ENCODE results near the gene DGKH. TPM values are rescaled to one million over a fixed set of nuclear protein-coding genes. Genes with fewer than 3 reads are reported as not detected.

The DGKH gene
- total RNA-seq, 1 donor, result 8.7 TPM

GRCh38 chr13:42041011-42041683, 7.3 kb upstream of the DGKH start:
- H4K20me1 ChIP-seq (ENCODE audit: insufficient read depth, low read length), result peaks cover 12% of the 10 kb centered on the region
- peak; percentile 91 for DNase-seq (ENCODE audit: insufficient read length, low spot score, missing footprints)
- H3K79me2 ChIP-seq (ENCODE audit: insufficient read depth, low read length), result peaks cover 46% of the 10 kb centered on the region
- peak overlapping the region; percentile 88 for H3K4me2 ChIP-seq (ENCODE audit: insufficient read depth, low read length)
- no peaks in the 10 kb centered on the region for H3K36me3 ChIP-seq (ENCODE audit: insufficient read depth, low read length)
- H3K4me3 ChIP-seq (ENCODE audit: insufficient read depth, low read length), result peak overlapping the region; percentile 85
- H3K9me3 ChIP-seq (ENCODE audit: low read depth, low read length), result no peaks in the 10 kb centered on the region
- peaks cover 17% of the 10 kb centered on the region for H3K4me1 ChIP-seq (ENCODE audit: insufficient read depth, low read length)
- TF ChIP-seq, protein P1, sequence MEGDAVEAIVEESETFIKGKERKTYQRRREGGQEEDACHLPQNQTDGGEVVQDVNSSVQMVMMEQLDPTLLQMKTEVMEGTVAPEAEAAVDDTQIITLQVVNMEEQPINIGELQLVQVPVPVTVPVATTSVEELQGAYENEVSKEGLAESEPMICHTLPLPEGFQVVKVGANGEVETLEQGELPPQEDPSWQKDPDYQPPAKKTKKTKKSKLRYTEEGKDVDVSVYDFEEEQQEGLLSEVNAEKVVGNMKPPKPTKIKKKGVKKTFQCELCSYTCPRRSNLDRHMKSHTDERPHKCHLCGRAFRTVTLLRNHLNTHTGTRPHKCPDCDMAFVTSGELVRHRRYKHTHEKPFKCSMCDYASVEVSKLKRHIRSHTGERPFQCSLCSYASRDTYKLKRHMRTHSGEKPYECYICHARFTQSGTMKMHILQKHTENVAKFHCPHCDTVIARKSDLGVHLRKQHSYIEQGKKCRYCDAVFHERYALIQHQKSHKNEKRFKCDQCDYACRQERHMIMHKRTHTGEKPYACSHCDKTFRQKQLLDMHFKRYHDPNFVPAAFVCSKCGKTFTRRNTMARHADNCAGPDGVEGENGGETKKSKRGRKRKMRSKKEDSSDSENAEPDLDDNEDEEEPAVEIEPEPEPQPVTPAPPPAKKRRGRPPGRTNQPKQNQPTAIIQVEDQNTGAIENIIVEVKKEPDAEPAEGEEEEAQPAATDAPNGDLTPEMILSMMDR (IDR thresholded peaks at IDR 0.05; ENCODE audit: extremely low read depth, low read depth, low read length), result no peak
- H3K27ac ChIP-seq (ENCODE audit: low read depth, low read length), result peak overlapping the region; percentile 38
- no peaks in the 10 kb centered on the region for H3K27me3 ChIP-seq (ENCODE audit: insufficient read depth, low read length)
- peak overlapping the region; percentile 68 for H2AFZ ChIP-seq (ENCODE audit: low read length)

GRCh38 chr13:42041684-42042035, 6.8 kb upstream of the DGKH start:
- H4K20me1 ChIP-seq (ENCODE audit: insufficient read depth, low read length), result peaks cover 12% of the 10 kb centered on the region
- peak overlapping the region; percentile 85 for H3K4me3 ChIP-seq (ENCODE audit: insufficient read depth, low read length)
- no peaks in the 10 kb centered on the region for H3K27me3 ChIP-seq (ENCODE audit: insufficient read depth, low read length)
- H3K4me2 ChIP-seq (ENCODE audit: insufficient read depth, low read length), result peak overlapping the region; percentile 88
- H2AFZ ChIP-seq (ENCODE audit: low read length), result peak overlapping the region; percentile 68
- no peaks in the 10 kb centered on the region for H3K36me3 ChIP-seq (ENCODE audit: insufficient read depth, low read length)
- peak overlapping the region; percentile 38 for H3K27ac ChIP-seq (ENCODE audit: low read depth, low read length)
- peaks cover 17% of the 10 kb centered on the region for H3K4me1 ChIP-seq (ENCODE audit: insufficient read depth, low read length)
- H3K9me3 ChIP-seq (ENCODE audit: low read depth, low read length), result no peaks in the 10 kb centered on the region
- H3K79me2 ChIP-seq (ENCODE audit: insufficient read depth, low read length), result peaks cover 48% of the 10 kb centered on the region
- DNase-seq (ENCODE audit: insufficient read length, low spot score, missing footprints), result peak; percentile 97
- TF ChIP-seq, protein P1 (IDR thresholded peaks at IDR 0.05; ENCODE audit: extremely low read depth, low read depth, low read length), result peak; percentile 68

DNA sequence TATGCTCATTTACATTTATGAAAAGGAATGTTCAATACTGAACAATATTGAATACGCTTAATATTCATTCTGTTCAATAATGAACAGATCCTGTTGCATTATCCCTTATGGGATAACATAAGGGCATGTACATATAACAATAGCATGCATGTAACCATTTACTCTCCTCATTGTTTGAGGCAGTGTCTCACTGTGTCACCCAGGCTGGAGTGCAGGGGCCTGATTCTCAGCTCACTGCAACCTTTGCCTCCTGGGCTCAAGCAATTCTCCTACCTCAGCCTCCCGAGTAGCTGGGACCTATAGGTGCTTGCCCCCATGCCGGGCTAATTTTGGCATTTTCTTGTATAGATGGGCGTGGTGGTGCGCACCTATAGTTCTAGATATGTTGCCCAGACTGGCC, 4.8 kb upstream of the DGKH start:
- Histone ChIP-seq H3K79me2 (ENCODE audit: insufficient read depth, low read length) (peaks cover 51% of the 10 kb centered on the region), H3K27ac (ENCODE audit: low read depth, low read length) (no peak overlapping the region), H3K4me3 (ENCODE audit: insufficient read depth, low read length) (no peak overlapping the region), H3K4me1 (ENCODE audit: insufficient read depth, low read length) (peaks cover 21% of the 10 kb centered on the region), H3K27me3 (ENCODE audit: insufficient read depth, low read length) (no peaks in the 10 kb centered on the region), H3K9me3 (ENCODE audit: low read depth, low read length) (no peaks in the 10 kb centered on the region), H4K20me1 (ENCODE audit: insufficient read depth, low read length) (peaks cover 12% of the 10 kb centered on the region), H3K4me2 (ENCODE audit: insufficient read depth, low read length) (no peak overlapping the region), H2AFZ (ENCODE audit: low read length) (no peak overlapping the region), H3K36me3 (ENCODE audit: insufficient read depth, low read length) (no peaks in the 10 kb centered on the region)
- peak; percentile 59 for DNase-seq (ENCODE audit: insufficient read length, low spot score, missing footprints)
- TF ChIP-seq, protein P1 (IDR thresholded peaks at IDR 0.05; ENCODE audit: extremely low read depth, low read depth, low read length), result no peak

GRCh38 chr13:42046448-42046847, 2.0 kb upstream of the DGKH start:
- Histone ChIP-seq H3K4me2 (ENCODE audit: insufficient read depth, low read length) (no peak overlapping the region), H3K27ac (ENCODE audit: low read depth, low read length) (no peak overlapping the region), H3K4me1 (ENCODE audit: insufficient read depth, low read length) (peaks cover 13% of the 10 kb centered on the region), H2AFZ (ENCODE audit: low read length) (no peak overlapping the region), H3K9me3 (ENCODE audit: low read depth, low read length) (no peaks in the 10 kb centered on the region), H3K4me3 (ENCODE audit: insufficient read depth, low read length) (no peak overlapping the region), H3K27me3 (ENCODE audit: insufficient read depth, low read length) (no peaks in the 10 kb centered on the region), H4K20me1 (ENCODE audit: insufficient read depth, low read length) (peaks cover 16% of the 10 kb centered on the region), H3K79me2 (ENCODE audit: insufficient read depth, low read length) (peaks cover 56% of the 10 kb centered on the region), H3K36me3 (ENCODE audit: insufficient read depth, low read length) (no peaks in the 10 kb centered on the region)
- no peak for DNase-seq (ENCODE audit: insufficient read length, low spot score, missing footprints)
- TF ChIP-seq, protein P1 (IDR thresholded peaks at IDR 0.05; ENCODE audit: extremely low read depth, low read depth, low read length), result no peak
